Left lung (tissue), 10 donors: ENCODE results near the gene COPG1. TPM values are rescaled to one million over a fixed set of nuclear protein-coding genes. Genes with fewer than 3 reads are reported as not detected.
"Not testable (repeated sequence)": the region's sequence is repeated elsewhere in the genome, so short reads cannot be mapped to it uniquely, and the experiment has no call there.

Experiments
- ATAC-seq: fragments of 200-7000 bp; cut with Tn5 transposase; one replicate; pipeline ENCODE4 v1.9.1; 2020; ENCODE audit warnings: moderate library complexity
- DNase-seq, 4 donors: peaks; one replicate each; pipeline ENCODE4 v3.0.0-alpha.2; 2013 to 2020
- H3K27ac ChIP-seq, 2 donors: fragments of 200-600 bp; sonication (generic) in 1 of 2; one replicate each; pipeline versions ENCODE4 v1.5.0 to v1.8.0; 2020 to 2021
- H3K27me3 ChIP-seq, 2 donors: fragments of 200-600 bp; sonication (generic) in 1 of 2; one replicate each; pipeline versions ENCODE4 v1.5.0 to v1.8.0; 2020 to 2021
- H3K36me3 ChIP-seq, 2 donors: fragments of 200-600 bp; sonication (generic) in 1 of 2; one replicate each; pipeline versions ENCODE4 v1.5.0 to v1.8.0; 2020 to 2021
- H3K4me1 ChIP-seq, 2 donors: fragments of 200-600 bp; one replicate each; pipeline ENCODE4 v1.8.0; 2021
- H3K4me3 ChIP-seq, 2 donors: fragments of 200-600 bp; sonication (generic) in 1 of 2; one replicate each; pipeline versions ENCODE4 v1.5.0 to v1.8.0; 2020 to 2021; ENCODE audit warnings: mild to moderate bottlenecking in 1 of 2
- H3K9me3 ChIP-seq, 2 donors: fragments of 200-600 bp; sonication (generic) in 1 of 2; one replicate each; pipeline versions ENCODE4 v1.5.0 to v1.8.0; 2020 to 2021
- intact Hi-C, 2 donors: fragments of 100-400 bp; cut with DNase I; formaldehyde crosslinking; loops; one replicate each; pipeline versions ENCODE4 v1.11.2 to v1.14.2; 2022
- polyA plus RNA-seq, 6 donors: library from polyadenylated mRNA; unstranded; fragments of 120-200 nt; gene quantifications; one replicate each; pipeline ENCODE4 v1.2.1, GENCODE V29; 2013; ENCODE audit not compliant: insufficient read length in 6 of 6
- total RNA-seq, 2 donors: library from RNA; stranded (reverse); fragmentation: NEBNext Ultra II Directional; extraction: Animal tissue kit (Norgen Biotek cat#: 25700); gene quantifications; one replicate each; pipeline ENCODE4 v1.2.1, GENCODE V29; 2021
- TF ChIP-seq, protein P1 (sequence below), 2 donors: fragments of 200-600 bp; sonication (generic) in 1 of 2; IDR thresholded peaks; one replicate each; pipeline versions ENCODE4 v1.5.0 to v1.8.0; 2021; ENCODE audit warnings: antibody characterized with exemption in 2 of 2
- donor health status: DM: no; HTN: yes; CAD: no.
- donor health status: DM: no; HTN: no; CAD: no.

COPG1 gene
- total and polyA plus RNA-seq, 8 donors, result 138 to 231 (median 163) TPM

DNA sequence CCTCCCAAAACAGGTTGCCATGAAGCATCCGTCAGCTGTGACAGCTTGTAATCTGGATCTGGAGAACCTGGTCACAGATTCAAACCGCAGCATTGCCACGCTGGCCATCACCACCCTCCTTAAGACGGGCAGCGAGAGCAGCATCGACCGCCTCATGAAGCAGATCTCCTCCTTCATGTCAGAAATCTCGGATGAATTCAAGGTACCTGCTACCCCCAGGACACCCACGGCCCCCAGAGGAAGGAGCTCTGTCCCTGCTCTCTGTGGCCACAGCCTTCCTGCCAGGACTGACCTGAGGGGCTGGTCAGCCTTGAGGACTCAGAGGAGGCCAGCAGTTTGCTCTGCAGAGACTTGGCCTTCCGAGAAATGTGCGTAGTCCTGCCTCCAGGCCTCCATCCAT lies 11.2 kb downstream of the COPG1 start:
- H3K27me3 ChIP-seq, result no peaks in the 10 kb centered on the region
- H3K4me3 ChIP-seq, result no peak overlapping the region
- no peaks in the 10 kb centered on the region for H3K9me3 ChIP-seq
- no peak overlapping the region for H3K27ac ChIP-seq
- TF ChIP-seq, protein P1, sequence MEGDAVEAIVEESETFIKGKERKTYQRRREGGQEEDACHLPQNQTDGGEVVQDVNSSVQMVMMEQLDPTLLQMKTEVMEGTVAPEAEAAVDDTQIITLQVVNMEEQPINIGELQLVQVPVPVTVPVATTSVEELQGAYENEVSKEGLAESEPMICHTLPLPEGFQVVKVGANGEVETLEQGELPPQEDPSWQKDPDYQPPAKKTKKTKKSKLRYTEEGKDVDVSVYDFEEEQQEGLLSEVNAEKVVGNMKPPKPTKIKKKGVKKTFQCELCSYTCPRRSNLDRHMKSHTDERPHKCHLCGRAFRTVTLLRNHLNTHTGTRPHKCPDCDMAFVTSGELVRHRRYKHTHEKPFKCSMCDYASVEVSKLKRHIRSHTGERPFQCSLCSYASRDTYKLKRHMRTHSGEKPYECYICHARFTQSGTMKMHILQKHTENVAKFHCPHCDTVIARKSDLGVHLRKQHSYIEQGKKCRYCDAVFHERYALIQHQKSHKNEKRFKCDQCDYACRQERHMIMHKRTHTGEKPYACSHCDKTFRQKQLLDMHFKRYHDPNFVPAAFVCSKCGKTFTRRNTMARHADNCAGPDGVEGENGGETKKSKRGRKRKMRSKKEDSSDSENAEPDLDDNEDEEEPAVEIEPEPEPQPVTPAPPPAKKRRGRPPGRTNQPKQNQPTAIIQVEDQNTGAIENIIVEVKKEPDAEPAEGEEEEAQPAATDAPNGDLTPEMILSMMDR (IDR thresholded peaks at IDR 0.05), result no peak
- ATAC-seq (no peak), DNase-seq (no peak)
- intact Hi-C loops, result no loop called here
- peaks cover 14 to 100% of the 10 kb centered on the region in 2 donors for H3K36me3 ChIP-seq
- H3K4me1 ChIP-seq, result no peaks in the 10 kb centered on the region

- intact Hi-C loops, result no loop called here
- Histone ChIP-seq H3K4me3 (no peak overlapping the region), H3K27ac (no peak overlapping the region), H3K27me3 (no peaks in the 10 kb centered on the region), H3K36me3 (peaks cover 9 to 100% of the 10 kb centered on the region in 2 donors), H3K9me3 (no peaks in the 10 kb centered on the region), H3K4me1 (no peaks in the 10 kb centered on the region)
- ATAC-seq (no peak), DNase-seq (no peak)
- TF ChIP-seq, protein P1 (IDR thresholded peaks at IDR 0.05), result no peak
These were observed 12.5 kb downstream of the COPG1 start for GRCh38 chr3:129261894-129262293.

DNA sequence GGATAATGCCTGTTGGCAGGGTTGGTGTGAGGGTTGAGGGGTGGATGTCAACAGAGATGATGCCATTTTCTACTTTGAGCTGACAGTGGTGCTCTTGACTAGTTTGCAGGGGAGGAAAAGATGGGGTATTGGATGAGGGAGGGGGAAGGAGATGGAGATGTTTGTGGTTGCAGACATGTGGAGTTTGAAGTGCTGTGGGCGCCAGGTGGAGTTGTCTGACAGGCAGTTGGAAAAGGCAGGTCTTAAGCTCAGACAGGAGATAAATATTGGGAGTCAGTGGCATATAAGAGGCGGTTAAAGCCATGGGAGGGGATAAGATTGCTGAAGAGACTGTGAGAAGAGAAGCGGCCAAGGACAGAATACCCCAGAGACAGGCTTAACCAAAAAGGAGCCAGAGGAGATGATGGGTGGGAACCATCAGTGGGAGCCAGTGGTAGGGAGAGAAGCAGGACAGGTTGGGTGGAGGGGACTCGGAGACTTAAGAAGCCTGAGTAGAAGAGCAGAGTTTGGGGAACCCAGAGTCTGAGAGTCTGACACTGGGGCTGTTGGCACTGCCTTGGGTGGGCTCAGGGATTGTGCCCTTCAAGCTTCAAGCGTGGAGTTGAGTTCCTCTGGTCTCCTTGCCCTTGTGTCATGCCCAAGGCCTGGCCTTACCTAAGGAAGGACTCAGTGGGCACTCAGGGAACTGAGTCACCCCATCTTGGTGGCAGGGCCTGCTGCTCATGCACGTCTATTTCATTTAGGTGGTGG lies 13.9 kb downstream of the COPG1 start:
- TF ChIP-seq, protein P1 (IDR thresholded peaks at IDR 0.05), result no peak
- intact Hi-C loops, result no loop called here
- Histone ChIP-seq H3K36me3 (peaks cover 19 to 100% of the 10 kb centered on the region in 2 donors), H3K4me1 (no peaks in the 10 kb centered on the region), H3K27me3 (no peaks in the 10 kb centered on the region), H3K4me3 (no peak overlapping the region), H3K9me3 (no peaks in the 10 kb centered on the region), H3K27ac (no peak overlapping the region)
- ATAC-seq (no peak), DNase-seq (no peak)

- H3K27ac ChIP-seq, H3K4me3 ChIP-seq, intact Hi-C loops, ATAC-seq, DNase-seq, H3K27me3 ChIP-seq, H3K4me1 ChIP-seq, H3K9me3 ChIP-seq: not testable (repeated sequence)
- peaks cover 19 to 100% of the 10 kb centered on the region in 2 donors for H3K36me3 ChIP-seq
These were observed 15.6 kb downstream of the COPG1 start for GRCh38 chr3:129264994-129265393.

DNA sequence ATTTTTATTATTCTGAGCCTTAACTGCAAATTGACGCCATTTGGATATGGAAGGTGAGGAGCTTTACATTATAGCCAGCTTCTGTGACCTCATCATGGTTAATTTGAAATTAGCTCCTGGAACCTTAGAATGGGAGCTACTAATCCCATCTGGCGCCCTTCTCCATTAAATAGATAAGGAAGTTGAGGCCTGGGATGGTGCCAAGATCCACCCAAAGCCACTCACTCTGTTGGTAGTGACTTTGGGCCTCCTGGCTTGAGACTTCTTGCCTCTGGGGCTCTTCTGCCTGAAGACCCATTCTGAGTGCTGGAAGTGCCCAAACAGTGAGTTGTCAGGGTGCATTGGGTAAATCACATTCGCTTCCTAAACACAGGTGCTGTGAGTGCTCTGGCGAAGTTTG lies 17.2 kb downstream of the COPG1 start:
- intact Hi-C loops, result no loop called here
- Histone ChIP-seq H3K27me3 (no peaks in the 10 kb centered on the region), H3K9me3 (no peaks in the 10 kb centered on the region), H3K4me1 (no peaks in the 10 kb centered on the region), H3K36me3 (peaks cover 11 to 100% of the 10 kb centered on the region in 2 donors), H3K4me3 (no peak overlapping the region), H3K27ac (no peak overlapping the region)
- TF ChIP-seq, protein P1 (IDR thresholded peaks at IDR 0.05), result no peak
- DNase-seq (no peak), ATAC-seq (no peak)

- TF ChIP-seq, protein P1 (IDR thresholded peaks at IDR 0.05), result no peak
- intact Hi-C loops, result no loop called here
- no peak for ATAC-seq
These were observed 19.0 kb downstream of the COPG1 start for GRCh38 chr3:129268396-129268795.

More at GRCh38 chr3:129268396-129268795, 19.0 kb downstream of the COPG1 start:
- no peak overlapping the region for H3K4me3 ChIP-seq
- H3K27me3 ChIP-seq, result no peaks in the 10 kb centered on the region
- peaks cover 11 to 100% of the 10 kb centered on the region in 2 donors for H3K36me3 ChIP-seq
- H3K9me3 ChIP-seq, result no peaks in the 10 kb centered on the region
- no peaks in the 10 kb centered on the region for H3K4me1 ChIP-seq
- H3K27ac ChIP-seq, result no peak overlapping the region
- no peak for DNase-seq
